ENCODE data around the gene NACC2. TPM values are rescaled to one million over a fixed set of nuclear protein-coding genes. Genes with fewer than 3 reads are reported as not detected.

Gene NACC2
- polyA plus RNA-seq, 3 donors: 8.1 to 32.4 (median 8.7) TPM

- H4K20me1 ChIP-seq (ENCODE audit: insufficient read depth, low read length): no peaks in the 10 kb centered on the region
- peak overlapping the region; percentile 67 for H2AFZ ChIP-seq (ENCODE audit: insufficient read depth, low read depth, low read length, poor library complexity, severe bottlenecking)
- H3K79me2 ChIP-seq (ENCODE audit: insufficient read depth, low read length): no peaks in the 10 kb centered on the region
- H3K4me3 ChIP-seq (replicated peaks in 1 of 3; ENCODE audit: low read depth in 2 of 3, low read length in 3 of 3): peak overlapping the region in 1 of 3 experiments; percentile 66
- H3K27ac ChIP-seq (ENCODE audit: low read depth in 1 of 2, low read length in 2 of 2): no peak overlapping the region
- Mint-ChIP-seq H3K27ac (peak overlapping the region in 1 of 7 donors; percentile 13), H3K4me1 (peaks cover 47% of the 10 kb centered on the region), H3K27me3 (ENCODE audit: low read depth in 3 of 3) (peaks cover 0 to 14% (median 3%) of the 10 kb centered on the region in 3 donors), H3K9me3 (no peaks in the 10 kb centered on the region), H3K4me3 (peak overlapping the region; percentile 57 to 68), H3K36me3 (no peaks in the 10 kb centered on the region)
- H3K27me3 ChIP-seq (ENCODE audit: control insufficient read depth in 2 of 2, insufficient read depth in 2 of 2, low read length in 2 of 2): no peaks in the 10 kb centered on the region
- no peaks in the 10 kb centered on the region for H3K9me3 ChIP-seq (replicated peaks in 1 of 2; ENCODE audit: control insufficient read depth in 1 of 2, insufficient read depth in 1 of 2, low read length in 2 of 2)
- TF ChIP-seq CTCF (IDR thresholded peaks at IDR 0.05): no peak
- H3K4me1 ChIP-seq (ENCODE audit: control insufficient read depth in 1 of 2, insufficient read depth in 2 of 2, low read length in 2 of 2): peaks cover 56 to 58% of the 10 kb centered on the region in 2 donors
- DNase-seq: peak; percentile 33 to 45 (median 36)
- H3K36me3 ChIP-seq (replicated peaks in 1 of 2; ENCODE audit: control insufficient read depth in 1 of 2, insufficient read depth in 2 of 2, low read length in 2 of 2): no peaks in the 10 kb centered on the region
- intact Hi-C loops (cut with micrococcal nuclease): loop anchor here in 1 of 2 donors (5.0 kb wide), 1 partner anchor 47 kb away; no protein-coding TSS in a partner anchor
- H3K4me2 ChIP-seq (replicated peaks; ENCODE audit: extremely low read depth, low read length, poor library complexity, severe bottlenecking): peak overlapping the region; percentile 73
- H3K9ac ChIP-seq (ENCODE audit: insufficient read depth, low read length, poor library complexity, severe bottlenecking): no peak overlapping the region
- 9% methylated on average over 30 of the region's 36 CpGs for WGBS (ENCODE audit: insufficient coverage)
Measured at GRCh38 chr9:135989722-135990467, 105.2 kb downstream of the NACC2 start.

- no peaks in the 10 kb centered on the region for H3K79me2 ChIP-seq (ENCODE audit: insufficient read depth, low read length)
- Mint-ChIP-seq H3K27ac (no peak overlapping the region), H3K4me3 (peak overlapping the region in 1 of 2 donors; percentile 68), H3K9me3 (no peaks in the 10 kb centered on the region), H3K36me3 (no peaks in the 10 kb centered on the region), H3K27me3 (ENCODE audit: low read depth in 3 of 3) (peaks cover 6 to 17% (median 6%) of the 10 kb centered on the region in 3 donors), H3K4me1 (peaks cover 41% of the 10 kb centered on the region)
- H3K27me3 ChIP-seq (ENCODE audit: control insufficient read depth in 2 of 2, insufficient read depth in 2 of 2, low read length in 2 of 2): peaks cover 0 to 4% of the 10 kb centered on the region in 2 donors
- H3K36me3 ChIP-seq (replicated peaks in 1 of 2; ENCODE audit: control insufficient read depth in 1 of 2, insufficient read depth in 2 of 2, low read length in 2 of 2): no peaks in the 10 kb centered on the region
- intact Hi-C loops (cut with micrococcal nuclease): no loop called here
- no peak overlapping the region for H3K9ac ChIP-seq (ENCODE audit: insufficient read depth, low read length, poor library complexity, severe bottlenecking)
- H3K27ac ChIP-seq (ENCODE audit: low read depth in 1 of 2, low read length in 2 of 2): no peak overlapping the region
- H2AFZ ChIP-seq (ENCODE audit: insufficient read depth, low read depth, low read length, poor library complexity, severe bottlenecking): no peak overlapping the region
- H3K4me2 ChIP-seq (replicated peaks; ENCODE audit: extremely low read depth, low read length, poor library complexity, severe bottlenecking): peak overlapping the region; percentile 73
- TF ChIP-seq CTCF (IDR thresholded peaks at IDR 0.05): no peak
- H3K9me3 ChIP-seq (replicated peaks in 1 of 2; ENCODE audit: control insufficient read depth in 1 of 2, insufficient read depth in 1 of 2, low read length in 2 of 2): no peaks in the 10 kb centered on the region
- no peaks in the 10 kb centered on the region for H4K20me1 ChIP-seq (ENCODE audit: insufficient read depth, low read length)
- 95% methylated on average over 6 of the region's 8 CpGs for WGBS (ENCODE audit: insufficient coverage)
- H3K4me3 ChIP-seq (replicated peaks in 1 of 3; ENCODE audit: low read depth in 2 of 3, low read length in 3 of 3): no peak overlapping the region
- no peak for DNase-seq
- peaks cover 48 to 51% of the 10 kb centered on the region in 2 donors for H3K4me1 ChIP-seq (ENCODE audit: control insufficient read depth in 1 of 2, insufficient read depth in 2 of 2, low read length in 2 of 2)
Measured at GRCh38 chr9:135989157-135989556, 105.9 kb downstream of the NACC2 start.

Measured in CD14-positive monocyte (primary cell).